Stimulated activated CD4-positive, alpha-beta T cell treated with anti-CD3 and anti-CD28 coated beads, TNF-alpha, amount 100 ng/mL, for 24 hours (primary cell): Measurements from ENCODE around the gene ZFYVE26.
"Not testable (repeated sequence)": the region's sequence is repeated elsewhere in the genome, so short reads cannot be mapped to it uniquely, and the experiment has no call there.

Source experiments
- DNase-seq, 3 experiments: peaks; one replicate each; pipeline ENCODE4 v3.0.0-alpha.2; 2020; ENCODE audit warnings: low read depth in 3 of 3

The ZFYVE26 gene

GRCh38 chr14:67816326-67817002 lies at the start of gene ZFYVE26:
TSS of gene ZFYVE26 (minus strand) at chr14:67816590. CDS start at chr14:67815963, 627 bp downstream.
- peak; percentile 79 to 87 (median 85) for DNase-seq

GRCh38 chr14:67863223-67863622 lies 46.8 kb upstream of the ZFYVE26 start:
- DNase-seq: no peak

- no peak for DNase-seq
These were observed 42.9 kb upstream of the ZFYVE26 start for GRCh38 chr14:67859169-67859749.

- no peak for DNase-seq
These were observed 41.5 kb upstream of the ZFYVE26 start for GRCh38 chr14:67857778-67858350.

- DNase-seq: no peak
These were observed 40.4 kb upstream of the ZFYVE26 start for GRCh38 chr14:67856827-67857226.

- no peak for DNase-seq
These were observed 37.3 kb upstream of the ZFYVE26 start for GRCh38 chr14:67853715-67854114.

GRCh38 chr14:67852926-67853604 lies 36.7 kb upstream of the ZFYVE26 start:
- no peak for DNase-seq

GRCh38 chr14:67851785-67852410 lies 35.5 kb upstream of the ZFYVE26 start:
- no peak for DNase-seq

- no peak for DNase-seq
These were observed 33.9 kb upstream of the ZFYVE26 start for GRCh38 chr14:67850066-67850830.

- no peak for DNase-seq
These were observed 29.7 kb upstream of the ZFYVE26 start for GRCh38 chr14:67846029-67846610.

GRCh38 chr14:67837011-67837624 lies 20.7 kb upstream of the ZFYVE26 start:
- DNase-seq: peak in 2 of 3 experiments; percentile 21 to 31

GRCh38 chr14:67835596-67835995 lies 19.2 kb upstream of the ZFYVE26 start:
- DNase-seq: no peak

- no peak for DNase-seq
These were observed 17.0 kb upstream of the ZFYVE26 start for GRCh38 chr14:67833403-67833802.

- no peak for DNase-seq
These were observed 14.7 kb upstream of the ZFYVE26 start for GRCh38 chr14:67831113-67831512.

- no peak for DNase-seq
These were observed 4.7 kb upstream of the ZFYVE26 start for GRCh38 chr14:67821121-67821520.

- peak in 1 of 3 experiments; percentile 28 for DNase-seq
These were observed 4.1 kb upstream of the ZFYVE26 start for GRCh38 chr14:67820428-67820971.

GRCh38 chr14:67819563-67820421 lies 3.4 kb upstream of the ZFYVE26 start, which contains the start of gene RAD51B:
TSS of gene RAD51B (plus strand) at chr14:67819779.
- peak; percentile 75 to 85 (median 82) for DNase-seq

- not testable (repeated sequence) for DNase-seq
These were observed 2.1 kb upstream of the ZFYVE26 start for GRCh38 chr14:67818476-67818875.
